HEK293 (cell line): ENCODE results near the gene MAFF.

Experiments used
- HOXD13 ChIP-seq: sonication (generic); formaldehyde crosslinking; IDR thresholded peaks from 2 replicates; pipeline ENCODE4 v1.8.0; 2022; ENCODE audit warnings: missing genetic modification reagents, borderline replicate concordance
- MEIS1 ChIP-seq: sonication (generic); formaldehyde crosslinking; IDR thresholded peaks from 2 replicates; pipeline ENCODE4 v1.8.1; 2022; ENCODE audit warnings: missing genetic modification reagents, mild to moderate bottlenecking, borderline replicate concordance
- PRDM2 ChIP-seq: fragments of 450-650 bp; formaldehyde crosslinking; IDR thresholded peaks from 2 replicates; pipeline ENCODE4 v1.5.1; 2016; ENCODE audit warnings: missing biosample characterization, missing genetic modification characterization, borderline replicate concordance
- SP3 ChIP-seq: fragments of 450-650 bp; formaldehyde crosslinking; IDR thresholded peaks from 2 replicates; pipeline ENCODE4 v1.5.1; 2016; ENCODE audit warnings: missing biosample characterization, missing genetic modification characterization
- WT1 ChIP-seq: fragments of 450-650 bp; formaldehyde crosslinking; IDR thresholded peaks from 2 replicates; pipeline ENCODE4 v1.5.1; 2016; ENCODE audit warnings: missing biosample characterization, missing genetic modification characterization
- ZBTB7A ChIP-seq: fragments of 450-650 bp; formaldehyde crosslinking; IDR thresholded peaks from 2 replicates; pipeline ENCODE4 v1.5.1; 2016; ENCODE audit warnings: low read depth, missing biosample characterization, missing genetic modification characterization
- ZNF140 ChIP-seq: fragments of 450-650 bp; formaldehyde crosslinking; IDR thresholded peaks from 2 replicates; pipeline ENCODE4 v1.5.1; 2016; ENCODE audit warnings: missing biosample characterization, missing genetic modification characterization
- ZNF155 ChIP-seq: fragments of 450-650 bp; formaldehyde crosslinking; IDR thresholded peaks from 2 replicates; pipeline ENCODE4 v1.5.1; 2016; ENCODE audit warnings: missing biosample characterization, missing genetic modification characterization
- ZNF169 ChIP-seq: fragments of 450-650 bp; formaldehyde crosslinking; IDR thresholded peaks from 2 replicates; pipeline ENCODE4 v1.5.1; 2016; ENCODE audit warnings: missing biosample characterization, missing genetic modification characterization
- ZNF214 ChIP-seq: fragments of 450-650 bp; formaldehyde crosslinking; IDR thresholded peaks from 2 replicates; pipeline ENCODE4 v1.5.1; 2017; ENCODE audit warnings: missing biosample characterization, mild to moderate bottlenecking, missing genetic modification characterization, borderline replicate concordance
- ZNF24 ChIP-seq: fragments of 450-650 bp; formaldehyde crosslinking; IDR thresholded peaks from 2 replicates; pipeline ENCODE4 v1.5.1; 2016; ENCODE audit warnings: missing biosample characterization, missing genetic modification characterization
- ZNF354C ChIP-seq: fragments of 450-650 bp; formaldehyde crosslinking; IDR thresholded peaks from 2 replicates; pipeline ENCODE4 v1.5.1; 2016; ENCODE audit warnings: missing biosample characterization, missing genetic modification characterization, low read depth, borderline replicate concordance
- ZNF366 ChIP-seq: fragments of 450-650 bp; formaldehyde crosslinking; conservative IDR thresholded peaks from 2 replicates; pipeline ENCODE4 v1.5.1; 2016; ENCODE audit warnings: missing biosample characterization, missing genetic modification characterization
- ZNF510 ChIP-seq: fragments of 450-650 bp; formaldehyde crosslinking; IDR thresholded peaks from 2 replicates; pipeline ENCODE4 v1.5.1; 2018; ENCODE audit warnings: mild to moderate bottlenecking, missing genetic modification characterization, missing biosample characterization; ENCODE audit not compliant: insufficient replicate concordance
- ZNF544 ChIP-seq: fragments of 450-650 bp; formaldehyde crosslinking; IDR thresholded peaks from 2 replicates; pipeline ENCODE4 v1.5.0; 2017; ENCODE audit warnings: missing biosample characterization, missing genetic modification characterization
- ZNF548 ChIP-seq: fragments of 450-650 bp; formaldehyde crosslinking; IDR thresholded peaks from 2 replicates; pipeline ENCODE4 v1.5.1; 2016; ENCODE audit warnings: missing biosample characterization, missing genetic modification characterization
- ZNF558 ChIP-seq: fragments of 450-650 bp; formaldehyde crosslinking; IDR thresholded peaks from 2 replicates; pipeline ENCODE4 v1.5.1; 2016; ENCODE audit warnings: missing biosample characterization, missing genetic modification characterization
- ZNF561 ChIP-seq: fragments of 450-650 bp; IDR thresholded peaks from 2 replicates; pipeline ENCODE4 v1.5.1; 2018; ENCODE audit warnings: missing biosample characterization, missing genetic modification characterization, borderline replicate concordance
- ZNF623 ChIP-seq: fragments of 450-650 bp; formaldehyde crosslinking; IDR thresholded peaks from 2 replicates; pipeline ENCODE4 v1.5.1; 2016; ENCODE audit warnings: missing biosample characterization, missing genetic modification characterization
- ZNF701 ChIP-seq: fragments of 450-650 bp; formaldehyde crosslinking; IDR thresholded peaks from 2 replicates; pipeline ENCODE4 v1.5.1; 2016; ENCODE audit warnings: missing biosample characterization, missing genetic modification characterization
- ZNF792 ChIP-seq: fragments of 450-650 bp; formaldehyde crosslinking; IDR thresholded peaks from 2 replicates; pipeline ENCODE4 v1.5.1; 2016; ENCODE audit warnings: missing biosample characterization, missing genetic modification characterization
- TF ChIP-seq, protein P1 (sequence below): fragments of 450-650 bp; formaldehyde crosslinking; IDR thresholded peaks from 2 replicates; pipeline ENCODE4 v1.5.1; 2016; ENCODE audit warnings: missing biosample characterization, missing genetic modification characterization, low read depth
- TF ChIP-seq, protein P2 (sequence below): fragments of 450-650 bp; formaldehyde crosslinking; IDR thresholded peaks from 2 replicates; pipeline ENCODE4 v1.5.1; 2016; ENCODE audit warnings: missing biosample characterization, missing genetic modification characterization
- TF ChIP-seq, protein P3 (sequence below): fragments of 450-650 bp; formaldehyde crosslinking; IDR thresholded peaks from 2 replicates; pipeline ENCODE4 v1.5.1; 2016; ENCODE audit warnings: missing biosample characterization, missing genetic modification characterization
- TF ChIP-seq, protein P4 (sequence below): fragments of 450-650 bp; formaldehyde crosslinking; IDR thresholded peaks from 2 replicates; pipeline ENCODE4 v1.5.1; 2016; ENCODE audit warnings: missing biosample characterization, missing genetic modification characterization

The MAFF gene

GRCh38 chr22:38196791-38197419 lies 4.9 kb upstream of the MAFF start (continued):
- TF ChIP-seq ZNF510 (tag by site-specific recombination) (no peak), MEIS1 (CRISPR knock-in tag) (no peak), ZNF544 (tag by site-specific recombination) (no peak), ZNF366 (tag by site-specific recombination) (0 out of 2 replicates have a peak, but pooled peaks have one; percentile 28), ZNF24 (tag by site-specific recombination) (no peak), ZNF561 (no peak), ZNF214 (no peak), HOXD13 (CRISPR knock-in tag) (no peak), ZNF558 (tag by site-specific recombination) (no peak), ZNF140 (tag by site-specific recombination) (no peak), PRDM2 (tag by site-specific recombination) (no peak), ZNF155 (tag by site-specific recombination) (no peak), ZNF354C (tag by site-specific recombination) (no peak), ZNF701 (tag by site-specific recombination) (no peak), WT1 (tag by site-specific recombination) (no peak), ZNF169 (no peak), ZBTB7A (no peak), ZNF623 (tag by site-specific recombination) (no peak), ZNF548 (tag by site-specific recombination) (no peak), SP3 (no peak), ZNF792 (tag by site-specific recombination) (no peak)
- TF ChIP-seq, protein P1, sequence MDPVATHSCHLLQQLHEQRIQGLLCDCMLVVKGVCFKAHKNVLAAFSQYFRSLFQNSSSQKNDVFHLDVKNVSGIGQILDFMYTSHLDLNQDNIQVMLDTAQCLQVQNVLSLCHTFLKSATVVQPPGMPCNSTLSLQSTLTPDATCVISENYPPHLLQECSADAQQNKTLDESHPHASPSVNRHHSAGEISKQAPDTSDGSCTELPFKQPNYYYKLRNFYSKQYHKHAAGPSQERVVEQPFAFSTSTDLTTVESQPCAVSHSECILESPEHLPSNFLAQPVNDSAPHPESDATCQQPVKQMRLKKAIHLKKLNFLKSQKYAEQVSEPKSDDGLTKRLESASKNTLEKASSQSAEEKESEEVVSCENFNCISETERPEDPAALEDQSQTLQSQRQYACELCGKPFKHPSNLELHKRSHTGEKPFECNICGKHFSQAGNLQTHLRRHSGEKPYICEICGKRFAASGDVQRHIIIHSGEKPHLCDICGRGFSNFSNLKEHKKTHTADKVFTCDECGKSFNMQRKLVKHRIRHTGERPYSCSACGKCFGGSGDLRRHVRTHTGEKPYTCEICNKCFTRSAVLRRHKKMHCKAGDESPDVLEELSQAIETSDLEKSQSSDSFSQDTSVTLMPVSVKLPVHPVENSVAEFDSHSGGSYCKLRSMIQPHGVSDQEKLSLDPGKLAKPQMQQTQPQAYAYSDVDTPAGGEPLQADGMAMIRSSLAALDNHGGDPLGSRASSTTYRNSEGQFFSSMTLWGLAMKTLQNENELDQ (tag by site-specific recombination) = no peak
- TF ChIP-seq, protein P2, sequence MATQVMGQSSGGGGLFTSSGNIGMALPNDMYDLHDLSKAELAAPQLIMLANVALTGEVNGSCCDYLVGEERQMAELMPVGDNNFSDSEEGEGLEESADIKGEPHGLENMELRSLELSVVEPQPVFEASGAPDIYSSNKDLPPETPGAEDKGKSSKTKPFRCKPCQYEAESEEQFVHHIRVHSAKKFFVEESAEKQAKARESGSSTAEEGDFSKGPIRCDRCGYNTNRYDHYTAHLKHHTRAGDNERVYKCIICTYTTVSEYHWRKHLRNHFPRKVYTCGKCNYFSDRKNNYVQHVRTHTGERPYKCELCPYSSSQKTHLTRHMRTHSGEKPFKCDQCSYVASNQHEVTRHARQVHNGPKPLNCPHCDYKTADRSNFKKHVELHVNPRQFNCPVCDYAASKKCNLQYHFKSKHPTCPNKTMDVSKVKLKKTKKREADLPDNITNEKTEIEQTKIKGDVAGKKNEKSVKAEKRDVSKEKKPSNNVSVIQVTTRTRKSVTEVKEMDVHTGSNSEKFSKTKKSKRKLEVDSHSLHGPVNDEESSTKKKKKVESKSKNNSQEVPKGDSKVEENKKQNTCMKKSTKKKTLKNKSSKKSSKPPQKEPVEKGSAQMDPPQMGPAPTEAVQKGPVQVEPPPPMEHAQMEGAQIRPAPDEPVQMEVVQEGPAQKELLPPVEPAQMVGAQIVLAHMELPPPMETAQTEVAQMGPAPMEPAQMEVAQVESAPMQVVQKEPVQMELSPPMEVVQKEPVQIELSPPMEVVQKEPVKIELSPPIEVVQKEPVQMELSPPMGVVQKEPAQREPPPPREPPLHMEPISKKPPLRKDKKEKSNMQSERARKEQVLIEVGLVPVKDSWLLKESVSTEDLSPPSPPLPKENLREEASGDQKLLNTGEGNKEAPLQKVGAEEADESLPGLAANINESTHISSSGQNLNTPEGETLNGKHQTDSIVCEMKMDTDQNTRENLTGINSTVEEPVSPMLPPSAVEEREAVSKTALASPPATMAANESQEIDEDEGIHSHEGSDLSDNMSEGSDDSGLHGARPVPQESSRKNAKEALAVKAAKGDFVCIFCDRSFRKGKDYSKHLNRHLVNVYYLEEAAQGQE = no peak
- TF ChIP-seq, protein P3, sequence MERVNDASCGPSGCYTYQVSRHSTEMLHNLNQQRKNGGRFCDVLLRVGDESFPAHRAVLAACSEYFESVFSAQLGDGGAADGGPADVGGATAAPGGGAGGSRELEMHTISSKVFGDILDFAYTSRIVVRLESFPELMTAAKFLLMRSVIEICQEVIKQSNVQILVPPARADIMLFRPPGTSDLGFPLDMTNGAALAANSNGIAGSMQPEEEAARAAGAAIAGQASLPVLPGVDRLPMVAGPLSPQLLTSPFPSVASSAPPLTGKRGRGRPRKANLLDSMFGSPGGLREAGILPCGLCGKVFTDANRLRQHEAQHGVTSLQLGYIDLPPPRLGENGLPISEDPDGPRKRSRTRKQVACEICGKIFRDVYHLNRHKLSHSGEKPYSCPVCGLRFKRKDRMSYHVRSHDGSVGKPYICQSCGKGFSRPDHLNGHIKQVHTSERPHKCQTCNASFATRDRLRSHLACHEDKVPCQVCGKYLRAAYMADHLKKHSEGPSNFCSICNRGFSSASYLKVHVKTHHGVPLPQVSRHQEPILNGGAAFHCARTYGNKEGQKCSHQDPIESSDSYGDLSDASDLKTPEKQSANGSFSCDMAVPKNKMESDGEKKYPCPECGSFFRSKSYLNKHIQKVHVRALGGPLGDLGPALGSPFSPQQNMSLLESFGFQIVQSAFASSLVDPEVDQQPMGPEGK (tag by site-specific recombination) = 0 out of 2 replicates have a peak, but pooled peaks have one; percentile 12
- TF ChIP-seq, protein P4, sequence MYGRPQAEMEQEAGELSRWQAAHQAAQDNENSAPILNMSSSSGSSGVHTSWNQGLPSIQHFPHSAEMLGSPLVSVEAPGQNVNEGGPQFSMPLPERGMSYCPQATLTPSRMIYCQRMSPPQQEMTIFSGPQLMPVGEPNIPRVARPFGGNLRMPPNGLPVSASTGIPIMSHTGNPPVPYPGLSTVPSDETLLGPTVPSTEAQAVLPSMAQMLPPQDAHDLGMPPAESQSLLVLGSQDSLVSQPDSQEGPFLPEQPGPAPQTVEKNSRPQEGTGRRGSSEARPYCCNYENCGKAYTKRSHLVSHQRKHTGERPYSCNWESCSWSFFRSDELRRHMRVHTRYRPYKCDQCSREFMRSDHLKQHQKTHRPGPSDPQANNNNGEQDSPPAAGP (tag by site-specific recombination) = no peak
